ENCODE results near the gene OTOF. TPM values are rescaled to one million over a fixed set of nuclear protein-coding genes. Genes with fewer than 3 reads are reported as not detected.

The OTOF gene
- total RNA-seq, 1 experiment from 2014 or later, result not detected

DNA sequence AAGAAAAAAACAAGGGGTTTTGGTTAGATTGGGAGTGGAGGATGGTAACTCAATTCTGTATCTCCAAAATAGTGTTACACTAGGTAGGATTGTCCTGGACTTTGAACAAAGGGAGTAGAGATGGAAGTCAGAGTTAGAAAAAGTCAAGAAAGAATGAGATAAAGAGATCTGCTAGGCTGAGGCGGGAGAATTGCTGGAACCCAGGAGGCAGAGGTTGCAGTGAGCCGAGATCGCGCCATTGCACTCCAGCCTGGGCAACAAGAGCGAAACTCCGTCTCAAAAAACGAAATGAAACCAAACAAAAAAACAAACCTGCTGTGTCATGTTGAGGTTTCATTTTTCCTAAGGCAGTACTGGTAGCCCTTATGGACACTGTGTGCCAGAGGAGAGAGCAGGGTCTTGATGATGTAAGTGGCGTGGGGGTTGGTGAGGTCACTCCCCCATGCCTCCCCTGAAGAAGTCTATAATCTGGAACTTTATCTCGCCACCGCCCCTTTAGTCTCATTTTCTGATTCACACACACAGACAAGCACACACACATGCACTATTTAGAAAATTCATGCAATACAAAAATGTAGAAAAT lies 65.7 kb downstream of the OTOF start:
- no peaks in the 10 kb centered on the region for H3K9me2 ChIP-seq (ENCODE audit: insufficient read depth)
- H3K4me3 ChIP-seq, result no peak overlapping the region
- POLR2A ChIA-PET (ENCODE audit: unreplicated experiment), result no interaction called here
- H3K27ac ChIP-seq, result peak overlapping the region; percentile 36
- TF ChIP-seq, protein P1, sequence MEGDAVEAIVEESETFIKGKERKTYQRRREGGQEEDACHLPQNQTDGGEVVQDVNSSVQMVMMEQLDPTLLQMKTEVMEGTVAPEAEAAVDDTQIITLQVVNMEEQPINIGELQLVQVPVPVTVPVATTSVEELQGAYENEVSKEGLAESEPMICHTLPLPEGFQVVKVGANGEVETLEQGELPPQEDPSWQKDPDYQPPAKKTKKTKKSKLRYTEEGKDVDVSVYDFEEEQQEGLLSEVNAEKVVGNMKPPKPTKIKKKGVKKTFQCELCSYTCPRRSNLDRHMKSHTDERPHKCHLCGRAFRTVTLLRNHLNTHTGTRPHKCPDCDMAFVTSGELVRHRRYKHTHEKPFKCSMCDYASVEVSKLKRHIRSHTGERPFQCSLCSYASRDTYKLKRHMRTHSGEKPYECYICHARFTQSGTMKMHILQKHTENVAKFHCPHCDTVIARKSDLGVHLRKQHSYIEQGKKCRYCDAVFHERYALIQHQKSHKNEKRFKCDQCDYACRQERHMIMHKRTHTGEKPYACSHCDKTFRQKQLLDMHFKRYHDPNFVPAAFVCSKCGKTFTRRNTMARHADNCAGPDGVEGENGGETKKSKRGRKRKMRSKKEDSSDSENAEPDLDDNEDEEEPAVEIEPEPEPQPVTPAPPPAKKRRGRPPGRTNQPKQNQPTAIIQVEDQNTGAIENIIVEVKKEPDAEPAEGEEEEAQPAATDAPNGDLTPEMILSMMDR (conservative IDR thresholded peaks at IDR 0.05), result no peak
- TF ChIP-seq EZH2 (IDR thresholded peaks at IDR 0.05; ENCODE audit: low read depth), result no peak
- no peaks in the 10 kb centered on the region for H3K79me2 ChIP-seq (ENCODE audit: low read depth)
- H3K4me2 ChIP-seq, result peak overlapping the region; percentile 18
- intact Hi-C loops (cut with micrococcal nuclease; ENCODE audit: unreplicated experiment), result no loop called here
- peak in 1 of 2 experiments; percentile 38 for DNase-seq
- H2AFZ ChIP-seq, result peak overlapping the region; percentile 49
- BruUV-seq (replicated peaks), result no TSS peak
- H4K20me1 ChIP-seq (ENCODE audit: insufficient read depth), result no peaks in the 10 kb centered on the region
- no peaks in the 10 kb centered on the region for H3K27me3 ChIP-seq (ENCODE audit: insufficient read depth, low read depth)
- H3K9me3 ChIP-seq (ENCODE audit: insufficient read depth, low read depth), result no peaks in the 10 kb centered on the region
- H3K36me3 ChIP-seq (ENCODE audit: low read depth), result no peaks in the 10 kb centered on the region
- H3K4me1 ChIP-seq (replicated peaks; ENCODE audit: insufficient read depth), result no peaks in the 10 kb centered on the region
- H3F3A ChIP-seq (ENCODE audit: insufficient read depth, low read depth), result no peaks in the 10 kb centered on the region; the same call in 1 of the 2 replicates
- CTCF ChIA-PET, result no interaction called here

DNA sequence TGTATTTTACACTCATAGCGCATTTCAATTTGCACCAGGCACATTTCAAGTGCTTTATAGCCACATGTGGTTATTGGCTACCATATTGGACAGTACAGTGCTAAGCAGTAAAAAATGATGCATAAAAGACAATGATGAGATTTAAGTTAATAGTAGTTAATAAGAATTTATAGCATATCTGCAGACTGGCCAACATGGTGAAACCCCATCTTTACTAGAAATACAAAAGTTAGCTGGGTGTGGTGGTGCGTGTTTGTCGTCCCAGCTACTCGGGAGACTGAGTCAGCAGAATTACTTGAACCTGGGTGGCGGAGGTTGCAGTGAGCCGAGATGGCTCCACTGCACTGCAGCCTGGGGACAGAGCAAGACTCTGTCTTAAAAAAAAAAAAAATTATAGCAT lies 66.5 kb downstream of the OTOF start:
- TF ChIP-seq EZH2 (IDR thresholded peaks at IDR 0.05; ENCODE audit: low read depth), result no peak
- TF ChIP-seq, protein P1 (conservative IDR thresholded peaks at IDR 0.05), result no peak
- H3F3A ChIP-seq (ENCODE audit: insufficient read depth, low read depth), result no peaks in the 10 kb centered on the region; the same call in 1 of the 2 replicates
- no peaks in the 10 kb centered on the region for H3K9me2 ChIP-seq (ENCODE audit: insufficient read depth)
- DNase-seq, result no peak
- no peak overlapping the region for H3K4me3 ChIP-seq
- no peaks in the 10 kb centered on the region for H3K4me1 ChIP-seq (replicated peaks; ENCODE audit: insufficient read depth)
- H3K27me3 ChIP-seq (ENCODE audit: insufficient read depth, low read depth), result no peaks in the 10 kb centered on the region
- no peaks in the 10 kb centered on the region for H3K36me3 ChIP-seq (ENCODE audit: low read depth)
- ChIA-PET POLR2A (ENCODE audit: unreplicated experiment) (no interaction called here), CTCF (no interaction called here)
- no peaks in the 10 kb centered on the region for H4K20me1 ChIP-seq (ENCODE audit: insufficient read depth)
- no TSS peak for BruUV-seq (replicated peaks)
- intact Hi-C loops (cut with micrococcal nuclease; ENCODE audit: unreplicated experiment), result no loop called here
- H3K4me2 ChIP-seq, result no peak overlapping the region
- no peaks in the 10 kb centered on the region for H3K9me3 ChIP-seq (ENCODE audit: insufficient read depth, low read depth)
- no peak overlapping the region for H2AFZ ChIP-seq
- no peak overlapping the region for H3K27ac ChIP-seq
- H3K79me2 ChIP-seq (ENCODE audit: low read depth), result no peaks in the 10 kb centered on the region

DNA sequence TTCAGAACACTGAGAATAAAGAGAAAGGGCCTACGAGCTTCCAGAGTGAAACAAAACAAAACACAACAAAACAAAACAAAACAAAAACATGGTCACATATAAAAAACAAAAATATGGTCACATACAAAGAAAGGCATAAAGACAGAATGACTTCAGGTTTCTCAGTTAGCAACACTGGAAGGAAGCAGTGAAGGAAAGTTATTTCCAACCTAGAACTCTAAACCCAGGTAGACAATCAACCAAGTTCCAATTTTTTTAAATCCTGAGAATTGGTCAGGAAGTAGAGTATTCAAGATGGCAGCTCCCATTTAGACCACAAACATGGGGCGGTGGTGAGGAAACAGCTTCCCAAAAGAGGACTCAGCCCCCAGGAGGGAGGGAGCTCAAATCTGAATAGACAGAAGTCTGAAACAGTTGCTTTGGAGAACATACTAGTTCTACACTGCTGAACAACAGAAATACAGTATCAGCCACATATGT lies 67.1 kb downstream of the OTOF start:
- no peak overlapping the region for H3K4me3 ChIP-seq
- no peaks in the 10 kb centered on the region for H3K4me1 ChIP-seq (replicated peaks; ENCODE audit: insufficient read depth)
- BruUV-seq (replicated peaks), result no TSS peak
- H3K36me3 ChIP-seq (ENCODE audit: low read depth), result no peaks in the 10 kb centered on the region
- no peaks in the 10 kb centered on the region for H3K79me2 ChIP-seq (ENCODE audit: low read depth)
- intact Hi-C loops (cut with micrococcal nuclease; ENCODE audit: unreplicated experiment), result no loop called here
- H3K9me3 ChIP-seq (ENCODE audit: insufficient read depth, low read depth), result no peaks in the 10 kb centered on the region
- no peaks in the 10 kb centered on the region for H3K27me3 ChIP-seq (ENCODE audit: insufficient read depth, low read depth)
- H3K27ac ChIP-seq, result no peak overlapping the region
- H3K9me2 ChIP-seq (ENCODE audit: insufficient read depth), result no peaks in the 10 kb centered on the region
- CTCF ChIA-PET, result no interaction called here
- POLR2A ChIA-PET (ENCODE audit: unreplicated experiment), result no interaction called here
- DNase-seq, result no peak
- no peak overlapping the region for H2AFZ ChIP-seq
- TF ChIP-seq EZH2 (IDR thresholded peaks at IDR 0.05; ENCODE audit: low read depth), result no peak
- TF ChIP-seq, protein P1 (conservative IDR thresholded peaks at IDR 0.05), result no peak
- H3K4me2 ChIP-seq, result no peak overlapping the region
- H3F3A ChIP-seq (ENCODE audit: insufficient read depth, low read depth), result no peaks in the 10 kb centered on the region; the same call in 1 of the 2 replicates
- H4K20me1 ChIP-seq (ENCODE audit: insufficient read depth), result no peaks in the 10 kb centered on the region

All from PC-9 (cell line).